Activated T-helper 1 cell treated with Interleukin-2 at 50 U/mL for 16 hours (primary cell): ENCODE data around the gene GDAP1L1.
"Not testable (repeated sequence)": the region's sequence is repeated elsewhere in the genome, so short reads cannot be mapped to it uniquely, and the experiment has no call there.

Source experiments
- DNase-seq: peaks from one replicate; pipeline ENCODE4 v3.0.0-alpha.2; 2020; ENCODE audit warnings: low read depth

Gene GDAP1L1

GRCh38 chr20:44254073-44254472, 7.0 kb downstream of the GDAP1L1 start:
- DNase-seq = no peak

- no peak for DNase-seq
Observed at GRCh38 chr20:44255942-44256341, 8.8 kb downstream of the GDAP1L1 start.

GRCh38 chr20:44256961-44257360, 9.9 kb downstream of the GDAP1L1 start:
- DNase-seq = no peak

- DNase-seq = no peak
Observed at GRCh38 chr20:44258226-44258890, 11.2 kb downstream of the GDAP1L1 start.

GRCh38 chr20:44264287-44264686, 17.2 kb downstream of the GDAP1L1 start:
- no peak for DNase-seq

GRCh38 chr20:44268802-44269201, 21.7 kb downstream of the GDAP1L1 start:
- DNase-seq = no peak

GRCh38 chr20:44271915-44272663, 25.0 kb downstream of the GDAP1L1 start:
- DNase-seq = no peak

- DNase-seq = no peak
Observed at GRCh38 chr20:44273231-44274215, 26.4 kb downstream of the GDAP1L1 start.

GRCh38 chr20:44274303-44275017, 27.4 kb downstream of the GDAP1L1 start:
- DNase-seq = no peak

GRCh38 chr20:44279228-44279627, 32.1 kb downstream of the GDAP1L1 start:
- no peak for DNase-seq

- DNase-seq = no peak
Observed at GRCh38 chr20:44280387-44280786, 33.3 kb downstream of the GDAP1L1 start.

- no peak for DNase-seq
Observed at GRCh38 chr20:44282192-44282591, 35.1 kb downstream of the GDAP1L1 start.

GRCh38 chr20:44284032-44284431, 36.9 kb downstream of the GDAP1L1 start:
- no peak for DNase-seq

- DNase-seq = no peak
Observed at GRCh38 chr20:44287272-44288097, 40.4 kb downstream of the GDAP1L1 start.

GRCh38 chr20:44288252-44288651, 41.1 kb downstream of the GDAP1L1 start:
- no peak for DNase-seq

- DNase-seq = no peak
Observed at GRCh38 chr20:44291754-44292153, 44.6 kb downstream of the GDAP1L1 start.

- DNase-seq = no peak
Observed at GRCh38 chr20:44296011-44296410, 48.9 kb downstream of the GDAP1L1 start.

GRCh38 chr20:44297721-44298120, 50.6 kb downstream of the GDAP1L1 start:
- DNase-seq = no peak

GRCh38 chr20:44299011-44299535, 52.0 kb downstream of the GDAP1L1 start:
- not testable (repeated sequence) for DNase-seq

- DNase-seq = no peak
Observed at GRCh38 chr20:44301285-44301684, 54.2 kb downstream of the GDAP1L1 start.
